Occipital lobe (tissue), 1 donor: ENCODE measurements around the gene TMCC2. TPM values are rescaled to one million over a fixed set of nuclear protein-coding genes. Genes with fewer than 3 reads are reported as not detected.

Experiments used
- total RNA-seq: library from RNA; depleted of rRNA; stranded (reverse); fragments of >200 nt; gene quantifications from one replicate; pipeline ENCODE4 v1.2.3, GENCODE V29; 2014

TMCC2 gene
- total RNA-seq, 1 donor from 2014 or later: 45.9 TPM

Other genes with a start within 250 kb of the TMCC2 start
- 22.8 TPM for gene CNTN2, start 184.7 kb upstream of the TMCC2 start, total RNA-seq
- gene TMEM81, start 143.5 kb upstream of the TMCC2 start, total RNA-seq: 3.4 TPM
- gene RBBP5, start 106.0 kb upstream of the TMCC2 start, total RNA-seq: 32.1 TPM
- 28.1 TPM for gene DSTYK, start 16.2 kb upstream of the TMCC2 start, total RNA-seq
- gene NUAK2, start 93.8 kb downstream of the TMCC2 start, total RNA-seq: 1.1 TPM
- gene KLHDC8A, start 129.0 kb downstream of the TMCC2 start, total RNA-seq: 18.6 TPM
- gene LEMD1, start 194.1 kb downstream of the TMCC2 start, total RNA-seq: 6.9 TPM
- gene BLACAT1, start 228.1 kb downstream of the TMCC2 start, total RNA-seq: 0.94 TPM